Prostate gland (tissue), 2 donors: ENCODE data around the gene KIF5B.

Source experiments
- CTCF ChIP-seq, 4 experiments: fragments of 200-600 bp in 2 of 4; fragments of 450-650 bp in 2 of 4; sonication (generic) in 2 of 4; IDR thresholded peaks; 1 replicate in 3 of 4; 2 replicates in 1 of 4; pipeline ENCODE4 v1.5.1; 2016 to 2019; ENCODE audit warnings: antibody characterized with exemption in 4 of 4, mild to moderate bottlenecking in 2 of 4, moderate library complexity in 2 of 4
- POLR2A ChIP-seq: fragments of 450-650 bp; IDR thresholded peaks from one replicate; pipeline ENCODE4 v1.6.1; 2016; ENCODE audit warnings: antibody characterized with exemption, mild to moderate bottlenecking
- POLR2AphosphoS5 ChIP-seq: sonication (generic); formaldehyde crosslinking; IDR thresholded peaks from one replicate; pipeline ENCODE4 v1.6.1; 2017; ENCODE audit warnings: antibody characterized with exemption

- no peak for TF ChIP-seq POLR2A
- TF ChIP-seq CTCF (IDR thresholded peaks at IDR 0.05) = peak in 3 of 4 experiments; percentile 24 to 48 (median 27)
- TF ChIP-seq POLR2AphosphoS5 = no peak
Observed at GRCh38 chr10:32005050-32005449, 51.2 kb downstream of the KIF5B start.
